Measurements from ENCODE around the gene CTSE.

DNA sequence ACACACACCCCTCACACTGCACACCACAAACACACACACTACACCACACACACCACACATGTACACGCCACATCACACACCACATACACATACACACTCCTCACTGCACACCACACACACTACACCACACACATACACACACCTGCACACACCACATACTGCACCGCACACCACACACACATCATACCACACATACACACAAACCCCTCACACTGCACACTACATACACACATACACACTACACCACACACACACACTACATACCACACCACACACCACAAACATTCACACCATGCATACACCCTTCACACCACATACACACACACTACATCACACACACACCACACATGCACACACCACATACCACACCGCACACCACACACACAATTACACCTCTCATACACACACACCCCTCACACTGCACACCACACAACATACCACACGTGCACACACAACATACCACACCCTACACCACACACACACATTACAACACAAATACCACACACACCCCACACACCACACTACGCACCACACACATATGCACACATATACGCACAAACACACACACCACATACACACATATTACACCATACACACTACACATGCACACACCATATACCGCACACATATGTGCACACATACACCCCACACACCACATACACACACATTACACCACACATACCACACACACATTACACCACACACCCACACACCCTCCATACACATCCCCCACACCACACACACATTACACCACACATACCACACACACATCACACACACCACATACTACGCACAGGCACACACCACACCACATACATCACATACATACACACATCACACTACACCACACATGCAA is 50.1 kb downstream of the CTSE start:
- no peak for TF ChIP-seq POLR2A (IDR thresholded peaks at IDR 0.05)
- TF ChIP-seq, protein P1, sequence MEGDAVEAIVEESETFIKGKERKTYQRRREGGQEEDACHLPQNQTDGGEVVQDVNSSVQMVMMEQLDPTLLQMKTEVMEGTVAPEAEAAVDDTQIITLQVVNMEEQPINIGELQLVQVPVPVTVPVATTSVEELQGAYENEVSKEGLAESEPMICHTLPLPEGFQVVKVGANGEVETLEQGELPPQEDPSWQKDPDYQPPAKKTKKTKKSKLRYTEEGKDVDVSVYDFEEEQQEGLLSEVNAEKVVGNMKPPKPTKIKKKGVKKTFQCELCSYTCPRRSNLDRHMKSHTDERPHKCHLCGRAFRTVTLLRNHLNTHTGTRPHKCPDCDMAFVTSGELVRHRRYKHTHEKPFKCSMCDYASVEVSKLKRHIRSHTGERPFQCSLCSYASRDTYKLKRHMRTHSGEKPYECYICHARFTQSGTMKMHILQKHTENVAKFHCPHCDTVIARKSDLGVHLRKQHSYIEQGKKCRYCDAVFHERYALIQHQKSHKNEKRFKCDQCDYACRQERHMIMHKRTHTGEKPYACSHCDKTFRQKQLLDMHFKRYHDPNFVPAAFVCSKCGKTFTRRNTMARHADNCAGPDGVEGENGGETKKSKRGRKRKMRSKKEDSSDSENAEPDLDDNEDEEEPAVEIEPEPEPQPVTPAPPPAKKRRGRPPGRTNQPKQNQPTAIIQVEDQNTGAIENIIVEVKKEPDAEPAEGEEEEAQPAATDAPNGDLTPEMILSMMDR (IDR thresholded peaks at IDR 0.05), result no peak
